Amygdala (tissue), 56 donors: ENCODE data around the gene AKNA.
A peak's percentile ranks its signal among the peaks of the same experiment; 100 is the strongest.

Experiments used
- DNase-seq, 56 donors: peaks; one replicate each; lab custom pipeline; 2025; lab: John Stamatoyannopoulos, UW

Gene AKNA

DNA sequence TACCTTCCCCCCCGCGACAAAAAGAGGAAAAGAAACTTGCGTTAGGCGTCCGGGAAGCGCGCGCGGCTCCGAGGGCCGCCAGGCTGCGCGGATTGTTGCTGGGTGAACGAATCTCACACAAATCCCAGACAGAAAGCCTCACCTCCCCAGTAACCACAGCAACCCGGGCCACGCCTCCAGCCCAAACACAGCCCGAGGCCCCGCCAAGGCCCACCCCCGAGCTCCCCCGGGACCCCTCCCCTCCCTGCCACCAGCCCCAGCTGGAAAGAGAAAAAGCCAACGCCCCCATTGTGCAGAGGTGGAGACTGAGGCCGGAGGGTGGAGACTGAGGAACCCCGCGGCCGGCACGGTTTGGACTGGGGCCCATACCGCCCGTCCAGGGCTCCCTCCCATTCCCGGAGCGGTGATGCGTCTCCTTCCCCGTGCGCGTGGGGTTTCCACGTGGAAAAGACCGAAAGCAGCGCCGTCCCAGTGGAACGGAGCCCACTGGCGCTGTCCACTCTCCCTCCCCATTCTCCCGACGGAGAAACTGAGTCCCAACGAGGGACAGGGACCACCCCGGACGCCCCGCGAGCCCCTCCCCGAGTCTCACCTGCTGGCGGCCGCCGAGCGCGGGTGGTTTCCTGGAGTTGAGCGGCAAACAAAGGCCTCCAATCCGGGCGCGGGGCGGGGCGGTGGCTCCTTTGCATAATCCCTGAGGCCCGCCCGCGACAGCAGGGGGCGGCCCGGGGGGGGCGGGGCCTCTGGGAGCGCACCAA is 10.2 kb upstream of the AKNA start:
- DNase-seq = peak; percentile 41 to 99 (median 86)

DNA sequence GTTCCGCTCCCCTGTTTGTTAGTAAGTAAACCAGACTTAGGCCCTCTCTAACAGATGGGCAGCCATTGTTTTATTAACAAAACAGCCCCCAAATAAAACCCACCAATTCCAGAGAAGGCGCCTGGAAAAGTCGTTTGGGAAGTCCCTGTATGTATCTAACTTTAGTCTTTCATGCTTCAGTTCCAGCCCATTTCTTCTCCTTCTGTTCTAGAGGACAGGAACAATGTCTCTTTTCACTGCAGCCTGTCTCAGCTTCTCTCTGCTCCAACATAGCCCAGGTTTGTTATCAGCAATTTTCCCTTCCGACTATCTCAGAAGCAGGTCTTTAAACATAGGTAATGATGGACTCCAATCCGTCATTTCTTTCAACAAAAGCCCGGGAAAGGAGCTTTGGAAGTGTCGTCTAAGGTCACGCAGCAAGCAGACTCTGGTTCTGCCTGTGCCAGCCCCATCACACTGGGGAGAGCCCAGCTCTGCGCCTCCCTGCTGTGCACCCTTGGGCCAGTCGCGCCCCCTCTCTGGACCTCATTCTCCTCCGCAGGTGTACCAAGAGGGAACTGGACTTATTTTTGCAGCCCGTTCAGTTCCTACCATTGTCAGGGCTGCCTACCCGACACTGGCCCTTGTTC is 9.6 kb upstream of the AKNA start:
- no peak for DNase-seq

DNA sequence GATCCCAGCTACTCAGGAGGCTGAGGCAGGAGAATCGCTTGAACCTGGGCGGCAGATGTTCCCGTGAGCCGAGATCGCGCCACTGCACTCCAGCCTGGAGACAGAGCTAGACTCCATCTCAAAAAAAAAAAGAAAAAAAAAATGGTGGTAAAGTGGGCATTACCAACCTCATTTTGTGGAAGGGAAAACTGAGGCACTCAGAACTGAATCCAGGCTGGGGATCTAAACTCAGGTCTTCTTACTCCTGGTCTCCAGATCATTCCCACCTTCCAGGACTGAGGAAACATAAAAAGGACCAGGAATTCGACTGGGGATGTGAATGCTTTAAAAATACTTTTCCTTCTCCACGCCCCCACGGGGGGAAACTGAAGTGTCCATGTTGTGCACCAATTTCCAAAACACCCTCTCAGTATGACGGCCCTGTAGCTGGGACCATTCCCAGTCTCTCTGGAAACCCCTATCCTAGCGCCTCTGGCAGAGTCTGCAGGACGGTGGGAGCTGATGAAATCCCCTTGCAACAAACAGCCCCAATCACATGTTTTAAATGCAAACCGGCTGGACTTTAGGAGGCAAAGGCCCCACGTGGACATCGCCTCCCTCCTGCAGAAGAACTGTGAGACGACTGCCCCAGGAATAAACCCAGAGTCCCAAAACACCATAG is 8.9 kb upstream of the AKNA start:
- DNase-seq = peak in 1 of 56 donors; percentile 11

GRCh38 chr9:114395768-114396167 is 8.0 kb upstream of the AKNA start:
- no peak for DNase-seq

- no peak for DNase-seq
These were observed 7.5 kb upstream of the AKNA start for GRCh38 chr9:114395334-114395617.

- peak in 17 of 56 donors; percentile 8 to 72 (median 23) for DNase-seq
These were observed 6.9 kb upstream of the AKNA start for GRCh38 chr9:114394523-114395333.

GRCh38 chr9:114392749-114393112 is 4.9 kb upstream of the AKNA start:
- DNase-seq = no peak

DNA sequence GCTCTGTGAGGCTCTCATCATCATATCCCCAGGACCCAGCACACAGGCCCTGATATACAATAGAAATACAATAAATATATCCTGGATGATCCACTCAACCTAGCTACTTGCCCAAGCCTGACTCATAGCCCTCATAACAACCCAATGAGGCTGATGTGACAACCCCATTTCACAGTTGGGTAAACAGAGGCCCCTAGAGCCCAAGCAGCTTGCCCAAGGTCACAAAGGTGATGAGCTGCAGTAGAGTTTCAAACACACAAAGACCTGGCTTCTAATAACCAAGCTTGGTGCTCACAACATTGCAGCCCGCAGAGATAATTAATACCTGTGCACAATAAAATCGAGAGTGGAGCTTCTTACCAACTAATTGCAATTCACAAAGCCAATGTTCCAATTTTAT is 3.2 kb upstream of the AKNA start:
- no peak for DNase-seq

- DNase-seq = no peak
These were observed 2.0 kb upstream of the AKNA start for GRCh38 chr9:114389612-114390368.

DNA sequence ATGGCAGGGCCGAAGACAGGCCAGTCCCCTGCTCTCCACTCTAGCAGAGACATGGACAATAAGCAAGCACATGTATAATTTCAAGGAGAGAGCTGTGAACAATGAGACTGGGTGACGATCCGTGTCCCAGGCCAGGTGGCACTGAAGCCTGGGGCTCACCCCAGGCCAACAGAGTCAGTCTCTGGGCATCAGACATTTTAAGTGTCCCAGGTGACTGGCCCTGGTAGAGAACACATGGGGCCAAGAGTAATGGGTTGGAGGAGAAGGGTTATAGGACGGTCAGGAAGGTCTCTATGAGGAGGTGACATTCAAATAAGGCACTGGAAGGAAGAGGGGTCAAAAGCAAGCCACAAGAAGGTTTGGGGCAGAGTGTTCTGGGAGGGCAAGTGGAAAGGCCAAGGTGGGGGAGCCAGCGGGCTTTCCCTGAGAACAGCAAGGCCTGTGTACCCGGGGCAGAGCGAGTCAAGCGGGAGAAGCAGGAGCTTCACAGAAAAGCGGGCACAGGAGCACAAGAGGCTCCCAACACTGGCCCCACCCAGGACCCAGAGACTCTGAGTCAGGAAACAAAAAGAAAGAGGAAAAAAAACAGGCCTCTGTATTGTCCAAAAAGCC is 1.1 kb upstream of the AKNA start:
- DNase-seq = no peak

GRCh38 chr9:114388357-114388682 is 538 bp upstream of the AKNA start:
- no peak for DNase-seq

DNA sequence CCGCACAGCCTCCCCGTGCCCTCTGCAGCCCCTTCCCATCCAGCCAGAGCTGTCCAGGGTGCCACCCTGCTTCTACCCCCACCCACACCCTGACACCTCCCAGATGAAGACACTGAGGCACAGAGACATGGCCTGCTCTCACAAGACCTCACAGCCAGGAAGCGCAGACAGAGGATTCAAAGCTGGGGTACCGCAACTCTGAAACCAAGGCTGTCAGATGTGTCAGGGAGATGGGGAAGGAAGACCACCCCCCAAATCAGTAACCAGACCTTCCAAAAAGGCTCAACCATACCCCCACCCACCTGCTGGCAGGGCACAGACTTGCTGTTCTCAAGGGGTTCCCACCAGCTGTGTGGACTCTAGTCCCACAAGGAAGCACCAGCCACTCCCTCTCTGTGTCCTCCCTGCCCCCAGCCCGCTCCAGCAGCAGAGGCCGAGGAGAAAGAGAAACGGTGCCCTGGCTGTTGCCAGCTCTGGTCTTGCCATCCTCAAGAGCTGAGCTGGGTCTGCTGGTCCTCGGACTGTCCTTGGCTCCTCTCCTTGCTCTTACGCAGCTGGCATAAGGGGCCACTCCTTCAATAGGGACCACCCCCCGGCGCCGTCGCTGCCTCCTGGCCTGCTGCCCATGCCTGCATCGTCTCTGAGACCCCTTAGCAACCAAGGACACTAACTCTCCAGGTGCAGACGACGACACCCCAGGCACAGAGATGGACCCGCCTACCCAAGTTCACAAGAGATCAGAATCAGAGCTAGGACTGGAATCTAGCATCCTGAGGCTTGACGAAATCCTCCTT is 699 bp downstream of the AKNA start:
- peak in 36 of 56 donors; percentile 20 to 74 (median 53) for DNase-seq

GRCh38 chr9:114386361-114386885 is 1.4 kb downstream of the AKNA start:
- DNase-seq = peak in 4 of 56 donors; percentile 25 to 45 (median 37)

DNA sequence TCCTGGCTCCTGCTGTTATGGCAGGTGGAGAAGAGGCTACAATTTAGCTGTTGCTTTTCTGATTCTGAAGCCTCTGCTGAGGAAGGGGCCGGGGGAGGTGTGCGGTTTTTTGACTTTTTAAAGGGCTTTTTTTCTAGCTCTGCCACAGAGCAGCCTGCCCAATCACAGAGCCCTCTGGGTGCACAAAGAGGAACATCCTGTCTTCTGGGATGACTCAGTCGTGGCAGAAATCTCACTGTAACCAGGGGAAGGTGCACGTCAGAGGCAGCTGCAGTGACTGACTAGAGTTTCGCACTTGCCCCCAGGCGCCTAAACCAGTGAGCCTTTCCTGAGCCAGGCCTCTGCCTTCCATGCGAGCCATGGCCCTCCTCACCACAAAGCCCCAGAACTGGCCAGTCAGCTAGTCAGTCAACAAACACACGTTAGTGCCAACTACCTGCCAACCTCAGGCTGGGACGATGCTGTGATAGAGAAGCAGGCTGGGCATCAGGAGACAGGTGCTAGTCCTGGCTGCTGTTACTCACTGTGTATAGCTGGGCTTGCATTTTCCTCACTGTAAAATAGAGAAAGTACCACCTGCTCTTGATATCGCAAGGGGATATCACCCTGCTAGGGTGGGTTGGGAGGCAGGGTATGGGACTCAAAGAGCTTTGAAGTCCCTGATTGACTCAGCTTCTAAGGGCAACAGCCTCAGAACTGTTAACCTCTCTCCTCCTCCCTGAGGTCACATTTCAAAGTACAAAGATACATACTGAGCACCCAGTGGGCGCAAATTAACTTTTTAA is 2.2 kb downstream of the AKNA start:
- peak in 37 of 56 donors; percentile 17 to 75 (median 37) for DNase-seq

GRCh38 chr9:114384836-114385396 is 2.9 kb downstream of the AKNA start:
- DNase-seq = no peak

DNA sequence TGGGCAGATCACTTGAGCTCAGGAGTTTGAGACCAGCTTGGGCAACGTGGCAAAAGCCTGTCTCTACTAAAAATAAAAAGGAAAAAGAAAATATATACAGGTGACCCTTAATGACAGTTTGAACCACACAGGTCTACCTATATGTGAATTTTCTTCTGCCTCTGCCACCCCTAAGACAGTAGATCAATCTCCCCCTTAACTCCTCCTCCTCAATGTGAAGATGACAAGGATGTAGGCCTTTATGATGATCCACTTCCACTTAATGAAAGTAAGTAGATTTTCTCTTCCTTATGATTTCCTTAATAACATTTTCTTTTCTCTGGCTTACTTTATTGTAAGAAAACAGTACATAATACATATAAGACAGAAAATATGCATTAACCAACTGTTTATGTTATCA is 3.4 kb downstream of the AKNA start:
- no peak for DNase-seq

DNA sequence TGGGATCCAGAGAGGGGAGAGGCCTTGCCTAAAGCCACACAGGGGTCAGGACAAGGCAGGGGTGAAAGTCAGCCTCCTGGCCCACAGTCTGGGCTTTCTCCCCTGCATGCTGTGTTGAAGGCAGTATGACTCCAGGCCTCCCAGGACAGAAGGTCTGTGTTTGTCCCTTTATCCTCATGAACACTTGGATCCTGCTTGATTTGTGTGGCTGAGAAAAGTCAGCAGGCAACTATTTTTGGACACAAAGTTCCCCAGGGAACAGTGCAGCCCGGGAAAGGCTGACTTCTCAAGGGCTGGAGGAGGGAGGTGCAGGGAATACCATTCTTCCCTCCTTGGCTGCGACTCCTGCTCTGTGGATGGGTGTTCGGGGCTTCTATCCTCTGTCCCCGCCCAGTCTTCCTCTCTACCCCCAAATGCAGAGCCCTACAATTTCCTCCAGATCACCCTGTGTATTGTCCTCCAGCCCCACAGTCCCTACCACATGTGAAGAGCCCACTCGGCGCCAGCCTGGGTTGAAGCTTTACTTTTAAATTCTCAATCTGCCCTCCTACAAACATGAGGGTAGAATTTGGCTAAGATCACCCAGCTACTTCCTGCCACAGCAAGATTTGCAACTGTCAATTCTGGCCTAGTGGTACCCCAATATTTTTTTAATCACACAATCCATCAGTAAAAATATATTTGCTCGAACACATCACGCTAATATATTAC is 4.1 kb downstream of the AKNA start:
- peak in 6 of 56 donors; percentile 22 to 61 (median 38) for DNase-seq
